Tibial nerve (tissue), 4 donors: ENCODE results near the gene CCDC102B.

Experiments
- EP300 ChIP-seq, 2 donors: sonication (generic); formaldehyde crosslinking; IDR thresholded peaks; one replicate each; pipeline ENCODE4 v1.6.1; 2017; ENCODE audit warnings: antibody characterized with exemption in 2 of 2, mild to moderate bottlenecking in 1 of 2
- POLR2A ChIP-seq, 2 donors: fragments of 450-650 bp; IDR thresholded peaks; one replicate each; pipeline ENCODE4 v1.6.1; 2017; ENCODE audit warnings: antibody characterized with exemption in 2 of 2, mild to moderate bottlenecking in 2 of 2, moderate library complexity in 2 of 2
- TF ChIP-seq, protein P1 (sequence below), 5 experiments: fragments of 200-600 bp in 3 of 5; fragments of 450-650 bp in 2 of 5; sonication (generic) in 3 of 5; IDR thresholded peaks; one replicate each; pipeline ENCODE4 v1.5.1; 2016 to 2019; ENCODE audit warnings: antibody characterized with exemption in 5 of 5, mild to moderate bottlenecking in 3 of 5, moderate library complexity in 2 of 5

DNA sequence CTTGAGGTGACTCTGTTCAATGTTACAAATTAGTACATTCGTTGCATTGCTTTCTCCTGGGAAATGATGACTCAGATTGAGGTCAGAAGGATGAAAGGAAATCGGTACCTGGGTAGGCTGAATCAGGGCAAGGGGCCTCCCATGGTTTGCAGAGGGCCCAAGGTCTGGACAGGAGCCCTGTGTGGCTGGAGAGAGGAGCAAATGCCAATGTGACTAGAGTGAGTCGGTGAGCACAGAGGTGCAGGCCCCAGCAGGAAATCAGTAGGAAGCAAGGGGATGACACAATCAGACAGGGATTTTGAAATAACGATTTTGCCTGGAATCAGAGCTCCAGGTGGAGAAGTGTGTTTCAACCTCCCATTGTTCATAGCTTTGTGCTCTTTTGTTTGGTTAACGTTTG is 118.9 kb downstream of the CCDC102B start:
- TF ChIP-seq POLR2A (IDR thresholded peaks at IDR 0.05) (no peak), EP300 (IDR thresholded peaks at IDR 0.05) (no peak)
- TF ChIP-seq, protein P1, sequence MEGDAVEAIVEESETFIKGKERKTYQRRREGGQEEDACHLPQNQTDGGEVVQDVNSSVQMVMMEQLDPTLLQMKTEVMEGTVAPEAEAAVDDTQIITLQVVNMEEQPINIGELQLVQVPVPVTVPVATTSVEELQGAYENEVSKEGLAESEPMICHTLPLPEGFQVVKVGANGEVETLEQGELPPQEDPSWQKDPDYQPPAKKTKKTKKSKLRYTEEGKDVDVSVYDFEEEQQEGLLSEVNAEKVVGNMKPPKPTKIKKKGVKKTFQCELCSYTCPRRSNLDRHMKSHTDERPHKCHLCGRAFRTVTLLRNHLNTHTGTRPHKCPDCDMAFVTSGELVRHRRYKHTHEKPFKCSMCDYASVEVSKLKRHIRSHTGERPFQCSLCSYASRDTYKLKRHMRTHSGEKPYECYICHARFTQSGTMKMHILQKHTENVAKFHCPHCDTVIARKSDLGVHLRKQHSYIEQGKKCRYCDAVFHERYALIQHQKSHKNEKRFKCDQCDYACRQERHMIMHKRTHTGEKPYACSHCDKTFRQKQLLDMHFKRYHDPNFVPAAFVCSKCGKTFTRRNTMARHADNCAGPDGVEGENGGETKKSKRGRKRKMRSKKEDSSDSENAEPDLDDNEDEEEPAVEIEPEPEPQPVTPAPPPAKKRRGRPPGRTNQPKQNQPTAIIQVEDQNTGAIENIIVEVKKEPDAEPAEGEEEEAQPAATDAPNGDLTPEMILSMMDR (IDR thresholded peaks at IDR 0.05): no peak
